ENCODE data around the gene CCDC159.

GRCh38 chr19:11400798-11401197 lies 54.5 kb downstream of the CCDC159 start:
- TF ChIP-seq POLR2AphosphoS5 (IDR thresholded peaks at IDR 0.05; ENCODE audit: low read depth, low read length) (no peak), TAF1 (IDR thresholded peaks at IDR 0.05; ENCODE audit: borderline replicate concordance, insufficient read depth, low read length) (no peak)

Data from PFSK-1 (cell line).